HG02981 (cell line): ENCODE results near the gene AGAP5.
"Not testable (repeated sequence)": the region's sequence is repeated elsewhere in the genome, so short reads cannot be mapped to it uniquely, and the experiment has no call there.

Experiments used
- ATAC-seq: cut with Tn5 transposase; IDR thresholded peaks from one replicate; pipeline ENCODE4 v1.9.1; 2021; ENCODE audit warnings: mild to moderate bottlenecking, moderate library complexity; ENCODE audit not compliant: unreplicated experiment

The AGAP5 gene

DNA sequence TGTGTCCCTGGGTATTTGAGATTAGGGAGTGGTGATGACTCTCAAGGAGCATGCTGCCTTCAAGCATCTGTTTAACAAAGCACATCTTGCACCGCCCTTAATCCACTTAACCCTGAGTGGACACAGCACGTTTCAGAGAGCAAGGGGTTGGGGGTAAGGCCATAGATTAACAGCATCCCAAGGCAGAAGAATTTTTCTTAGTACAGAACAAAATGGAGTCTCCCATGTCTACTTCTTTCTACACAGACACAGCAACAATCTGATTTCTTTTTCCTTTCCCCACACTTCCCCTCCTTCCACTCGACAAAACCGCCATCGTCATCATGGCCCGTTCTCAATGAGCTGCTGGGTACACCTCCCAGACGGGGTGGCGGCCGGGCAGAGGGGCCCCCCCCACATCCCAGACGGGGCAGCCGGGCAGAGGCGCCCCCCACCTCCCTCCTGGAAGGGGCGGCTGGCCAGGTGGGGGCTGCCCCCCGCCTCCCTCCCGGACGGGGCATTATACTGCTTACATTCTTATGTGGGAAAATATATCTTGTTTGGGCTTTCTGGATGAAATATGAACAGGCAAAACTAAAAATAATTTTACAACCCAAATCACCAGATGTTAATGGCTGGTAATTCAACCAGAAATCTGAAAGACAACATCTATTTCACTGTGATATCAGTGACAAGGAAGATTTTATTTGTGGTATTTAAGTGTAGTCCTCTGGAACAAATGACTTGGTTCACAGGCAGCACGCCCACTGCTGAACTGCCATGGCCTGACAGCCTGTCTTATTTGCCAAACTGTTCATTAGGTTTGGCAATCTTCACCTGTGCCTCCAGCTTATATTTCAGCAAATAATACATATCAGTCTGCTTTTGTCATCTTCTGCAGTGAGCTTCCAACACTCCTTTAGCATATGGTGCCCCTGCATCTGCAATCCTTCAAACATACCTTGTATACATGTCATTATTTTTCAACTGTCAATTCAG lies 17.6 kb upstream of the AGAP5 start:
- not testable (repeated sequence) for ATAC-seq

GRCh38 chr10:73714483-73714882 lies 16.6 kb upstream of the AGAP5 start:
- ATAC-seq: not testable (repeated sequence)

DNA sequence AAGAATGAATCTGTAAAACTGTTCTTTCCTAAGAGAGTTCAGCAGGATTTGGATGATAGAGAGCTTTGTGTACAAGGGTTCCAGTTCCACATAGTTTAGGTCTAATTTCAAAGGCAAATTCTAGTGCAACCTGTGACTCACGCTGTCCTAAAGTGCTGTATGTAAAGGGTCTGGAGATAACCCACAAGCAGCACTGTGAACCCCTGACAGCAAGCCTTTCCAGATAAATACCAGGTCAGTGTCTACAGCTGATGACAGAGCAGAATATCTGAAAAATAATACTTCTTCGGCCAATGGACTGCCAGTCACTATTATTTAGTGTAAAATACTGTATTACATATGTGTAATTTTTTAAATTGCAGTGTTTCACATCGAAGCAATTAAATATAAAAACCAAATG lies 16.0 kb upstream of the AGAP5 start:
- ATAC-seq: not testable (repeated sequence)

DNA sequence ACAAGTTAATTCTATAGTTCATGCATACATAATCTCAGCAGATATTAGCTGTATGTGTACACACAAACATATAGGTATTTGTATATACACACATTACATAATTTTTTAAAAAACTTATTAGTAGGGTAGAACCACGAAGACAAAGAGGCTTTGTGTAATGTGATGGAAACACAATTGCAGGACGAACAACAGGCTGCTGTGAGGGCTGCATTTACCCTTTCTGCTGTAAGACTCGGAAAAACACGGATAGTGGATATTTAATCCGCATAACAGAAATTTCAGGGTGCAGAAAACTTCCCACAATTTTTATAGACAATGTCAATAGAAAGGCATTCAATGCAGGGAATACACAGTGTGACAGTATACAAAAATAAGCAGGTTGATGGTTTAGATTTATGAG lies 13.8 kb upstream of the AGAP5 start:
- ATAC-seq: not testable (repeated sequence)

DNA sequence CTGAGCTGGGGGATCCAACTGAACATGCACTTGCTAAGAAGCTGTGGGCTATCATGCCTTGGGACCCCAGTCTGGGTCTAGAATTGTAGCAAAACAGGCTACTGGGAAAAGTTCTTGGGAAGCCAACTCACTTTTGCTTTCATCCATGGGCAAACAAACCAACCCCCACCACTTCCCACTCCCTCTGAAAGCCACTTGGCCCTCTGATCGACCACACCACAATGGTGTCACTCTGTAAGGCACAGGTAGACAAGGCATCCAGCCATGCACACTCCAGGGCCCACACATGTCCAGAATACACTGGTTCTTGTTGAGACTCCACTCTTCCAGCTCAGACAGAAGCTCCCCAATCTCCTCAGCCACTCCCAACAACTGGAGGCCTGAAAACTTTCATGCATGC lies 10.2 kb upstream of the AGAP5 start:
- ATAC-seq: not testable (repeated sequence)

DNA sequence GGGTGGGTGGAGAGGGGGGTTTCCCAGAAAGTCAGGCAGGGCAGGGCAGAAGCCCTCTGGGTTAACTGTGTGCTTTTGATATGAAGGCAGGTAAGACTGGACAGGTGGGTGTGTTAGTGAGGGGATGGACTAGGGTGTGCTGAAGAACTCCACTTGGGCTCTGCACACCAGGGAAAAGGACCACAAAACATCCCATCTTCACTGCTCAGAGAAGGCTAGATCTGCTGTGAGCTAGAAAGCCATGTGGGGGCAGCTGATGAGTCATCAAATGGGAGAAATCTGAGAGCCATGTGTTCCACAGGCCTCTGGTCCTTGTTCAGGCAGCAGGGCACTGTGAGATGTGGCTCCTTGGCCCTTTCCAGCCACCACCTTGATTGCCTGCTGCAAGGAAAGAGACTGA lies 9.7 kb upstream of the AGAP5 start:
- not testable (repeated sequence) for ATAC-seq

DNA sequence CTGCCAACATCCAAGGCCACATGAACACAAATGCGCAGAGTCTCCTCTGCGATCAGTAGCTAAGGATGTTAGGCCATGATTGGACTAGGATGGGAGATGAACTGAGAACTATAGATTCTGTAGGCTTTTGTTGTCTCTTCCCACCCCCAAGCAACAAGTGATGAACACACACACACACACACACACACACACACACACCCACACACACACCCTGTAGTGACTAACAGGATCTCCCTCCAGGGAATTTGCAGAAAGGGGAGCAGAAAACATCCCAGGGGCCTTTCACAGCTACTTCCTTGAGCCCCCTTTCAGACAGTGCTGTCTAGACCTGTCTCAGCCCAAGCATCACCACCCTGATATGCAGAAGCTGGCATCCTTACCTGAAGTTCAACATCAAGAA lies 8.6 kb upstream of the AGAP5 start:
- ATAC-seq: not testable (repeated sequence)

- ATAC-seq: not testable (repeated sequence)
These were observed 7.7 kb upstream of the AGAP5 start for GRCh38 chr10:73705506-73706072.

- not testable (repeated sequence) for ATAC-seq
These were observed 6.0 kb upstream of the AGAP5 start for GRCh38 chr10:73703924-73704323.

- not testable (repeated sequence) for ATAC-seq
These were observed 910 bp upstream of the AGAP5 start for GRCh38 chr10:73698819-73699218.

DNA sequence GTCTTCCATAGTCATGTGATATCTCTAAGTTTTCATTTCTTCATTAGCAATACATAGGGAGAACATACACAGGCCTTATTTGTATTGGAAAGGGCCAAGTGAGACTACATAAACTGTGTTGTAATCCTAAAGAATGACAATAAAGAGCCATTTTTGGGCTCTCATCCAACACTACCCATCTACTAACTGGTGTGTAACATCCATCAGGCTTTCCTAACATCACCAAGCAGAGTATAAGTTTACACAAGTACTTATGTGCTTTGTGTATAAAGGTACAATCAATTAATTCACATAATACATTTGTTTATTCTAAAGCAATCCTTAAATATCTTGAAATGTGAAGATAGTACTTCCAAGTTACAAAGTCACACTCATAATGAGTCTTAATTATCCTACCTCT lies 2.6 kb downstream of the AGAP5 start:
- not testable (repeated sequence) for ATAC-seq

DNA sequence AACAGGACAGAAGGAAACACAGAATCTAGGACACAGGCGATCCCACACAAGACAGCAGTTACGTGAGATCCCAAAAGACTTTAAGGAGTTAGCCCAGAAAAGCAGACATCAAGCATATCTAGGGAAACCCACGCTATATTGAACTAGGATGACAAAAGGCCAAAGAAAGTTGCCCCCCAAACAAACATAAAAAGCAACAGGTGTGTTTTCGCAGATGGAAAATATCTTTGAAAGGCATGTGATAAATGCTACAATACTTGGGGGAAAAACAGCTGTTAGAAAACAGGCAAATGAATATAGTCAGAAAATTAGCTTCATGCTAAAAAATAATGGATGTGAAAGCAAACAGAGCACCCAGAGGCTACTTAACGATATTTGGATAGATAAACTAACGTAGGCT lies 7.2 kb downstream of the AGAP5 start:
- not testable (repeated sequence) for ATAC-seq

DNA sequence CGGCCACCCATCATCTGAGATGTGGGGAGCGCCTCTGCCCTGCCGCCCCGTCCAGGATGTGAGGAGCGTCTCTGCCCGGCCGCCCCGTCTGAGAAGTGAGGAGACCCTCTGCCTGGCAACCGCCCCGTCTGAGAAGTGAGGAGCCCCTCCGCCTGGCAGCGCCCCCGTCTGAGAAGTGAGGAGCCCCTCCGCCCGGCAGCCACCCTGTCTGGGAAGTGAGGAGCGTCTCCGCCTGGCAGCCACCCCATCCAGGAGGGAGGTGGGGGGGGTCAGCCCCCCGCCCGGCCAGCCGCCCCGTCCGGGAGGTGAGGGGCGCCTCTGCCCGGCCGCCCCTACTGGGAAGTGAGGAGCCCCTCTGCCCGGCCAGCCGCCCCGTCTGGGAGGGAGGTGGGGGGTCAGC lies 8.3 kb downstream of the AGAP5 start:
- ATAC-seq: not testable (repeated sequence)

DNA sequence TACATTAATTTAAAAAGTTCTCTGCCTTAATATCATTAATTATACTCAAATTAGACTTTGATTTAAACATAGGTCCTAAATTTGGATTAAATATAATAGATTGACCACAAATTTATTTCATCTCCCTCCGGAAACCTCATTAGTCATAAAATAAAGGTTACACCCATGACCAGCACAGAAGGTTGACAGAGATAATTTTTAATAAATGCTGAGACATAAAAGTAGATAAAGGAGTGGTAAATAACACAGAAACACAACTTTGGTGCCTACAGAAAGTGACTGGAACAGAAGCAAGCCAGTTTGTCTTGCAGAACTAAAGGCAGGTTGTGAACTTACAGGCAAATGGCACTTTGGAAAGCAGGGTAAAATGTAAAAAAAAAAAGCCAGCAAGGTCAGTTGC lies 10.3 kb downstream of the AGAP5 start:
- not testable (repeated sequence) for ATAC-seq

DNA sequence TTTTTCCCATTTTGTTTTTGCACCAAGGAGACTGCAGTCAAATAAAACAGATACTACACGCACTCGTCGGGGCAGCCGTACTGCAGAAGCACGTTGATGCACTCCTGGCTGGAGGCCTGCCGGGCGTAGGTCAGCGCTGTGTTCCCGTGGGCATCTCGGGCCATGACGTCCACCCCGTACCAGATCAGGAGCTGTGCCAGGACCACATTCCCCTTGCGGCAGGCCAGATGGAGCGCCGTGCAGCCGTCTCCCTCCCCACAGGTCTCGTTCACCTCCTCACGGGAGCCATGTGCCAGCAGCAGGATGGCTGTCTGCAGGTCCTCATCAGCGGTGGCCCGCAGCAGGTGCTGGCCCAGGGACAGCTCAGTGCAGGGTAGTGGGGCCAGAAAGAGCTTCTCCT lies 23.4 kb downstream of the AGAP5 start:
- not testable (repeated sequence) for ATAC-seq

DNA sequence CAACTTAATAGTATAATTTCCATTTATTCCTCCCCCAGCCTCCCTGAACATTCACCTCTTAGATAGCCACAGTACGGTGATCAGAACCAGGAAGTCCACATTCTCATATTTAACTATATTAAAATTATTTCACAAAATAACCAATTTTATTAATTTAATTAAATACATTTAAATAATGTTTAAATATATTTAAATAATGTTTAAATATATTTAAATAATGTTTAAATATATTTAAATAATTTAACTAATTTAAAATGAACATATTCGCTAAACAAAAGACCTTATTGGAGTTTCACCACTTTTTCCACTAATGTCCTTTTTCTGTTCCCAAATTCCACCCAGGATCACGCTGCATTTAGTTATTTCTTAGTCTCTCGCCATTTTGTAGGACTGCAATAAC lies 29.5 kb downstream of the AGAP5 start:
- not testable (repeated sequence) for ATAC-seq

DNA sequence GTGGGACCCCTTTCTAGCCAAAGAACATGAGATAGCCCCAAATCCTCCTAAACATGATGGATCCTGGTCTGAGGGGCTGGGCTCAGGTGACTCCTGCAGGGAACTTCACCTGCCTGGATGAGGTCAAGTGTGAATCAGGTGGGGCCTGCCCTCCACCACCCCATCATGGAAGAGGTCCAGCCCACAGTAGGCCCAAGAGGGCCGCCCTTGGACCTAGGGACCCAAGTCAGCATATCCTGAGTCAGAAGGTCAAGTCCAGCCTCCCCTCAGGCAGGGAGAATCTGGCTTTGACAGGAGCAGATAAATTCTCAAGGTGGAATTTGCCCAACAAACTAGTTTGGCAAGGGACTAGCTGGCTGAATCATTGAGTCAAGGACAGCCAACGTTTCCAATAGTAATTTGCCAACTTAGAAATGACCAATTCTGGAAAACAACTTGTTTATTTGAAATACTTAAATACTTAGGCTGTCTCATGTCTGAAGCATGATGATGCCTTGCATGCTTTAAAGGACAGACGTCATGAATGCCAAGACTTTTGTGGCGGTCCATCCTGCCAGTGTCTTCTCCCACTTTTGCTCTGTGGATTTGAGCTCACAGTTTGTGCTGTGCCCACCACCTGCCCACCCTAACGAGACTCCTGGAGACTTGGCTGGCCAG lies 31.6 kb downstream of the AGAP5 start:
- ATAC-seq: not testable (repeated sequence)

DNA sequence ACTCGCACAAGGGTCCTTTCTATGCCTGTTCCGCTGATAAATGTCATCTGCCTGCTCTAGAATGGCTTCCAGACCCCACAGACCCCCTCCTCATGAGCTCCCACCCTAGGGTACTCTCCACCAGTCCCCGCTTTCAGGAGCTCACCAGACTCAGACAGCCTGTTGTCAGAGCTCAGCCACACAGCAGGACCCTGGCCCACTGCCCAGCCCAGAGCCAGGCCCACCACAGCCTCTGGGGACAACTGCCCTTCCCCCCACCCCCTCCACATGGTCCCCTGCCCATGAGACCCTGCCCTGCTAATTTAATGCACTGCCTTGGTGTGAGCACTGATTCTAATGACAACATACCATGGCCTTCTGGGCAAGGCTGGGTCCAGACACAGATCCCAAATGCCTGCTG lies 32.3 kb downstream of the AGAP5 start:
- ATAC-seq: not testable (repeated sequence)

GRCh38 chr10:73664156-73665040 lies 33.5 kb downstream of the AGAP5 start:
- not testable (repeated sequence) for ATAC-seq

DNA sequence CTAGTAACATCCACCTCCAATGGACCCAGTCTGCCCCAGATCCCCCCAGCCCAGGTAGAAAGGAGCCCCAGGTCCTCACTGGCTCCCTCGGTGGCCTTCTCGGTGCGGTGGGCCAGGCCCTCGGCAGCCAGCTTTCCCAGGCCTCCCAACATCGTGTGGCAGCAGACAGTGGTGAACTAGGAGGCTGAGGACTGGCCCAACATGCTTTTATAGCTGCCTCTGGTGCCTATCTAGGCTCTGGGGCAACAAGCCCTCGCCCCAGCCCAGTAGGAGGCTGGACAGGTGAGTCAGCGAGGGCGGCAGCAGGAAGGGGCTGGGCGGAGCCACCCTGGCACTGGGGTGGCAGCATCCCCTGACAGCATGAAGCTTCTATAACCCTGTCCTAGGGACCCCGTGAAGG lies 34.3 kb downstream of the AGAP5 start:
- ATAC-seq: not testable (repeated sequence)
